ENCODE results near the gene BOLA2. TPM values are rescaled to one million over a fixed set of nuclear protein-coding genes. Genes with fewer than 3 reads are reported as not detected.
"Not testable (repeated sequence)": the region's sequence is repeated elsewhere in the genome, so short reads cannot be mapped to it uniquely, and the experiment has no call there.

Gene BOLA2
- total RNA-seq, 1 experiment from 2014 or later = 12.7 TPM

GRCh38 chr16:29405249-29405648, 48.9 kb downstream of the BOLA2 start:
- H3K27ac ChIP-seq (ENCODE audit: insufficient read length, low read depth, low read length); H4K91ac ChIP-seq (ENCODE audit: insufficient read length, low read depth, low read length); H3K9ac ChIP-seq (ENCODE audit: extremely low read depth, insufficient read length, low read length); H3K4me3 Mint-ChIP-seq; H3K27me3 ChIP-seq (ENCODE audit: insufficient read depth, low read length); H4K20me1 ChIP-seq (ENCODE audit: control insufficient read depth, insufficient read depth, insufficient read length); H3K27ac Mint-ChIP-seq; H3K18ac ChIP-seq (ENCODE audit: insufficient read length, low read depth, low read length); H2BK20ac ChIP-seq (ENCODE audit: low read depth, low read length, poor library complexity, severe bottlenecking); H4K8ac ChIP-seq (replicated peaks; ENCODE audit: insufficient read length, low read depth, low read length); H3K14ac ChIP-seq (ENCODE audit: insufficient read depth, low read length); H3K9me3 ChIP-seq (ENCODE audit: control insufficient read depth, low read depth, low read length); H3K23me2 ChIP-seq (ENCODE audit: insufficient read length, low read depth, low read length, poor library complexity, severe bottlenecking); H3K4ac ChIP-seq (ENCODE audit: low read depth, low read length); H3K4me2 ChIP-seq (ENCODE audit: insufficient read depth, insufficient read length, low read length); H2BK120ac ChIP-seq (ENCODE audit: low read depth, low read length, poor library complexity, severe bottlenecking); H4K5ac ChIP-seq (ENCODE audit: insufficient read length, low read depth, low read length); H2BK15ac ChIP-seq (ENCODE audit: low read depth, low read length); H3K79me1 ChIP-seq (ENCODE audit: insufficient read depth, low read depth, low read length, poor library complexity, severe bottlenecking); H3T11ph ChIP-seq (ENCODE audit: low read length); H3K4me1 ChIP-seq (ENCODE audit: insufficient read depth, low read length); H3K4me1 Mint-ChIP-seq; H3K9me3 Mint-ChIP-seq; H3K56ac ChIP-seq (ENCODE audit: insufficient read length, low read depth, low read length); H3K23ac ChIP-seq (ENCODE audit: insufficient read length, low read depth, low read length); H2BK5ac ChIP-seq (ENCODE audit: insufficient read length, low read length); DNase-seq; H2AK5ac ChIP-seq (ENCODE audit: insufficient read length, low read length); H2BK12ac ChIP-seq (ENCODE audit: insufficient read length, low read depth, low read length); H3K27me3 Mint-ChIP-seq (ENCODE audit: low read depth); H2AFZ ChIP-seq (ENCODE audit: low read length); H3K79me2 ChIP-seq (ENCODE audit: insufficient read depth, low read length); H3K36me3 Mint-ChIP-seq (ENCODE audit: insufficient read depth in 1 of 3, low read depth in 3 of 3): not testable (repeated sequence)
- WGBS (ENCODE audit: extremely low coverage, insufficient read length, low lambda C conversion rate) = no CpG with 5 or more reads among the region's 7 CpGs

Other genes starting within 250 kb of the BOLA2 start
- 1.8 and 1.9 TPM in 2 replicates for gene NPIPB11, start 47.6 kb downstream of the BOLA2 start, total RNA-seq (2021)
- 78.1 and 82.1 TPM in 2 replicates for gene SLX1B, start 182 bp upstream of the BOLA2 start, total RNA-seq (2021)
- 1.9 and 7.6 TPM in 2 replicates for gene SULT1A4, start 5.6 kb upstream of the BOLA2 start, total RNA-seq (2021)
- 51.3 and 55.1 TPM in 2 replicates for gene NPIPB12, start 52.1 kb upstream of the BOLA2 start, total RNA-seq (2021)
- 0.77 and 1.1 TPM in 2 replicates for gene SPN, start 208.9 kb upstream of the BOLA2 start, total RNA-seq (2021)
- 107 TPM in 2 replicates for gene QPRT, start 224.8 kb upstream of the BOLA2 start, total RNA-seq (2021)